Activated naive CD8-positive, alpha-beta T cell treated with anti-CD3 and anti-CD28 coated beads, Interleukin-2, amount 50 U/mL, for 24 hours (primary cell): ENCODE results near the gene CIPC.
A peak's percentile ranks its signal among the peaks of the same experiment; 100 is the strongest.

ENCODE experiments used
- ATAC-seq: fragments of 150-1000 bp; cut with Tn5 transposase; one replicate; pipeline ENCODE4 v1.10.0; 2021
- DNase-seq: peaks from one replicate; pipeline ENCODE4 v3.0.0; 2021
- H3K27ac Mint-ChIP-seq: one replicate; pipeline ENCODE4 v1.8.0; 2021; ENCODE audit warnings: mild to moderate bottlenecking, mixed read lengths
- H3K27me3 Mint-ChIP-seq: one replicate; pipeline ENCODE4 v1.8.0; 2021; ENCODE audit warnings: mixed read lengths
- H3K36me3 Mint-ChIP-seq: one replicate; pipeline ENCODE4 v1.8.0; 2021; ENCODE audit warnings: low read depth, mixed read lengths
- H3K4me1 Mint-ChIP-seq: one replicate; pipeline ENCODE4 v1.8.0; 2021; ENCODE audit warnings: mixed read lengths
- H3K4me3 Mint-ChIP-seq: one replicate; pipeline ENCODE4 v1.8.0; 2021; ENCODE audit warnings: mild to moderate bottlenecking, moderate library complexity, mixed read lengths
- H3K9me3 Mint-ChIP-seq: one replicate; pipeline ENCODE4 v1.8.0; 2021; ENCODE audit warnings: mixed read lengths

The CIPC gene

GRCh38 chr14:77103951-77104350 is 5.9 kb downstream of the CIPC start:
- Mint-ChIP-seq H3K27me3 (no peaks in the 10 kb centered on the region), H3K4me1 (peaks cover 13% of the 10 kb centered on the region), H3K4me3 (no peak overlapping the region), H3K9me3 (no peaks in the 10 kb centered on the region), H3K27ac (no peak overlapping the region), H3K36me3 (peaks cover 16% of the 10 kb centered on the region)
- ATAC-seq: no peak
- DNase-seq: no peak

GRCh38 chr14:77104393-77104792 is 6.3 kb downstream of the CIPC start:
- no peak overlapping the region for H3K27ac Mint-ChIP-seq
- no peak for DNase-seq
- peaks cover 9% of the 10 kb centered on the region for H3K4me1 Mint-ChIP-seq
- no peak overlapping the region for H3K4me3 Mint-ChIP-seq
- no peaks in the 10 kb centered on the region for H3K9me3 Mint-ChIP-seq
- no peaks in the 10 kb centered on the region for H3K27me3 Mint-ChIP-seq
- ATAC-seq: no peak
- peaks cover 16% of the 10 kb centered on the region for H3K36me3 Mint-ChIP-seq

- H3K4me3 Mint-ChIP-seq: no peak overlapping the region
- peaks cover 16% of the 10 kb centered on the region for H3K36me3 Mint-ChIP-seq
- H3K4me1 Mint-ChIP-seq: peaks cover 4% of the 10 kb centered on the region
- no peak for DNase-seq
- H3K27me3 Mint-ChIP-seq: no peaks in the 10 kb centered on the region
- H3K9me3 Mint-ChIP-seq: no peaks in the 10 kb centered on the region
- H3K27ac Mint-ChIP-seq: no peak overlapping the region
- no peak for ATAC-seq
These were observed 7.3 kb downstream of the CIPC start for GRCh38 chr14:77105145-77105939.

DNA sequence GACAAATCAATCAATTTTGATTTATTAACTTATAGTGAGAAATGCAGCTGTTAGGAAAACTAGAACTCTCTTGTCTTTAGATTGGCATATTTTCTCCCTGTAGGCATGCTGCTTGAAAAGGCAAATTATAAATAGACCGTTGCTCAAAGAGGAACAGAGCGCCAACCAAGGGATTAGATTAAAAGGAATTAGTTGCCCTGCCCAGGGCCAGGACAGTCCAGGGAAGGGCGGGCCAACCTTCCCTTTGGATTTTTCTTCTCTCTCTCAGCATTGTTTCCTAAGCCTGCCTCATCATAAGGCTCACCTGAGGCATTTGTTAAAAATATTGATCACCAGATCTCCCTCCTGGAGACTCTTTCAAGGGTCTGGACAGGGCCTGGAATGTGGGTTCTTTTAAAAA is 8.6 kb downstream of the CIPC start:
- Mint-ChIP-seq H3K4me3 (no peak overlapping the region), H3K9me3 (no peaks in the 10 kb centered on the region), H3K36me3 (peaks cover 18% of the 10 kb centered on the region), H3K4me1 (no peaks in the 10 kb centered on the region), H3K27me3 (no peaks in the 10 kb centered on the region), H3K27ac (no peak overlapping the region)
- DNase-seq: no peak
- ATAC-seq: no peak

- ATAC-seq (no peak), DNase-seq (no peak)
- peaks cover 21% of the 10 kb centered on the region for H3K36me3 Mint-ChIP-seq
- no peak overlapping the region for H3K27ac Mint-ChIP-seq
- H3K27me3 Mint-ChIP-seq: no peaks in the 10 kb centered on the region
- no peaks in the 10 kb centered on the region for H3K4me1 Mint-ChIP-seq
- no peaks in the 10 kb centered on the region for H3K9me3 Mint-ChIP-seq
- no peak overlapping the region for H3K4me3 Mint-ChIP-seq
These were observed 9.2 kb downstream of the CIPC start for GRCh38 chr14:77107228-77107627.

DNA sequence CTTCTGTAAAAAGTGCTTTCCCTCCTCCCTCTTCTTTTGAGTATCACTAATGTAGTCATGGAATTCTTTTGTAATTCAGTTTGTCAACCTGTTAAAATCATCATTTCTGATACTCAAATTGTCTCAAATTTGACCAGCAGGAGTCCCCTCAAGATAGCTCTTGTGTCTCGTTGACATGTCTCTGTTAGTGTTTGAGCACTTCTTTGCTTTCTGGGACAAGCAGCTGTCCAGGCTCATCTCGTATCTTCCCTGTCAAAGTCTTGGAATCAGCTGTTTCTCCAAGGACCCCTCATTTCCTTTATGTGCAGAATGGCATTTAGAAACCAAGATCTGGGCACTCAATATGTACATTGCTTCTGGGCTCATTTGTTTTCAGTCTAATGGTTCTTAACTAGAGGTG is 10.7 kb downstream of the CIPC start:
- ATAC-seq (no peak), DNase-seq (no peak)
- H3K27me3 Mint-ChIP-seq: no peaks in the 10 kb centered on the region
- no peak overlapping the region for H3K4me3 Mint-ChIP-seq
- no peaks in the 10 kb centered on the region for H3K4me1 Mint-ChIP-seq
- peaks cover 28% of the 10 kb centered on the region for H3K36me3 Mint-ChIP-seq
- no peaks in the 10 kb centered on the region for H3K9me3 Mint-ChIP-seq
- H3K27ac Mint-ChIP-seq: no peak overlapping the region

- Mint-ChIP-seq H3K4me3 (no peak overlapping the region), H3K9me3 (no peaks in the 10 kb centered on the region), H3K27ac (no peak overlapping the region), H3K36me3 (peaks cover 34% of the 10 kb centered on the region), H3K4me1 (no peaks in the 10 kb centered on the region), H3K27me3 (no peaks in the 10 kb centered on the region)
- DNase-seq: no peak
- no peak for ATAC-seq
These were observed 11.6 kb downstream of the CIPC start for GRCh38 chr14:77109656-77110055.

GRCh38 chr14:77110286-77110685 is 12.2 kb downstream of the CIPC start:
- no peak overlapping the region for H3K27ac Mint-ChIP-seq
- H3K4me3 Mint-ChIP-seq: no peak overlapping the region
- H3K27me3 Mint-ChIP-seq: no peaks in the 10 kb centered on the region
- H3K4me1 Mint-ChIP-seq: no peaks in the 10 kb centered on the region
- peaks cover 38% of the 10 kb centered on the region for H3K36me3 Mint-ChIP-seq
- ATAC-seq (no peak), DNase-seq (no peak)
- H3K9me3 Mint-ChIP-seq: no peaks in the 10 kb centered on the region

DNA sequence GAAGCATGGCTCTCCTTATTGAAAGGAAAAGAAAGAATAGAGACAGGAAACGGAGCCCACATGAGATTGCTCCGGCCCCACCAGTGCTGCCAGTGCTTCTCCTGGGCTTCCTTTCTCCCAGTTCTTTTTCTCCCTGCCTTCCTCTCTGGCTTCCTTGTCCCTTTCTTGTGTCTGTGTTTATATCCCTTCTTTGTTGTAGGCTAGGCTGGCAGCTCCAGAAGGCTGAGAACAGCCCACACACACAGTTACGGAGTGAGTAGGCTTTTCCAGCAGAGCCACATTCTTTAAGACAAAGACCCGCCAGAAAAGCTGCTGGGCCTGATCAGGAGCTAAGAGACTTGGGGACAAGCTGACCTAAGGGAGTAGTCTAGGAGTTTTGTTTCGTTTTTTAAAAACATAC is 13.0 kb downstream of the CIPC start:
- Mint-ChIP-seq H3K4me1 (no peaks in the 10 kb centered on the region), H3K27me3 (no peaks in the 10 kb centered on the region), H3K9me3 (no peaks in the 10 kb centered on the region), H3K4me3 (no peak overlapping the region), H3K36me3 (peaks cover 38% of the 10 kb centered on the region), H3K27ac (no peak overlapping the region)
- DNase-seq (no peak), ATAC-seq (no peak)

DNA sequence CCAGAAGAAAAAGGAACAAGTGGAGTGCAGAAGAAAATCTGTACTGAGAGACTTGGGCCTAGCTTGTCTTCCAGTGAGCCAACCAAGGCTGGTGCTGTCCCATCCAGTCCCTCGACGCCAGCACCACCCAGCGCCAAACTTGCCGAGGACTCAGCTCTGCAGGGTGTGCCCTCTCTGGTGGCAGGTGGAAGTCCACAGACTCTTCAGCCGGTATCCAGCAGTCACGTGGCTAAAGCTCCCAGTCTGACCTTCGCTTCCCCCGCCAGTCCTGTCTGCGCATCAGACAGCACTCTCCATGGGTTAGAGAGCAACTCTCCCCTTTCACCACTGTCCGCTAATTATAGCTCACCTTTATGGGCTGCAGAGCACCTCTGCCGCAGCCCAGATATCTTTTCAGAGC is 15.6 kb downstream of the CIPC start:
- Mint-ChIP-seq H3K27ac (no peak overlapping the region), H3K4me1 (no peaks in the 10 kb centered on the region), H3K9me3 (no peaks in the 10 kb centered on the region), H3K4me3 (no peak overlapping the region), H3K36me3 (peaks cover 26% of the 10 kb centered on the region), H3K27me3 (no peaks in the 10 kb centered on the region)
- no peak for ATAC-seq
- DNase-seq: no peak

- no peaks in the 10 kb centered on the region for H3K4me1 Mint-ChIP-seq
- peaks cover 22% of the 10 kb centered on the region for H3K36me3 Mint-ChIP-seq
- no peaks in the 10 kb centered on the region for H3K9me3 Mint-ChIP-seq
- ATAC-seq (no peak), DNase-seq (no peak)
- H3K27me3 Mint-ChIP-seq: no peaks in the 10 kb centered on the region
- H3K4me3 Mint-ChIP-seq: no peak overlapping the region
- H3K27ac Mint-ChIP-seq: no peak overlapping the region
These were observed 16.6 kb downstream of the CIPC start for GRCh38 chr14:77114609-77115008.

DNA sequence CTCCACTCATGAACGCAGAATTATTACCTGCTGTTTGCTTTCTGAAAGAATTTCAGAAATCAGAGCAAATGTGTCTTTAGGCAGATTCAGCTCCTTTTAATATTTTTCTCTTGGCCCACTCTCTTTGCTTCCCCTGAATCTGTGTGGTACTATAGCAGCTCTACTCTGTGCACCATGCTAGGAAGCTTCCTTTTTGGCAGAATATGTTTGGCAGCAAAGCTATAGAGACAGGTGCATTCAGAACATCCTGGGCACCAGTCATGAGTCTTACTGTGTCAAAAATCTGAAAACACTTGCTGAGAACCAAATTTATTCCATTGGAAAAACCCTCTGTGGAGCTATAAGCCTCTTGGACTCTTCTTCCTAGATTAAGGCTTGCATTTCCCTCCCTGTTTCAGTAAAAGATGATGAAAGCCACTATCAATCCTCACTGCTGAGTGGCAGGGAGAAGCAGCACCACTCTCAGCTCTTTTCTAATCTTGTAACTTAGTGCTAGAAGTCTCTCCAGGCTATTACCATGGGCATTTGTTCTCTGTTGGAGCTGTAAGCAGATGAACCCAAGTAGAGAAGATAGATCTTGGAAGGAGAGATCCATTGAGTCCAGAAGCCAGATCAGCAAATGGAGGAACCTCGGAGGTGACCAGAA is 18.2 kb downstream of the CIPC start:
- Mint-ChIP-seq H3K27ac (no peak overlapping the region), H3K4me3 (no peak overlapping the region)

DNA sequence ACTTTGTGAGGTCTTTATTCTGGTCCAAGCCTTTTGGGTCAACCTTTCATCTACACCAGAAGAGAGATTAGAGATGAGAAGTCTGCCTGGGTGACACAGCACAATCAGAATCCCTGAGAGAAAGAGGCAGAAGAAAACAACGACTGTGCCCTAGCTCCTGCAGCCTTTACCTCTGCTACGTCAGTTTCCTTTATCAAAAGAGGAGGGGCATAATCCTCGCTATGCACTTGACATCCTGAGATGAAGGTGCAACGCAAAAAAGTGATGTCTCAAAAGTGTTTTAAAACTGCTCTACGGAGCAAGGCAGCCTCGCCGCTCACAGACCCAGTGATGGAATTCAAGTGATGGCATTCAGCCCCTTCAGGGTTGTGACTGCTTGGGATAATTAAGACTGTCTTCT is 21.8 kb downstream of the CIPC start:
- Mint-ChIP-seq H3K27me3 (peaks cover 2% of the 10 kb centered on the region), H3K4me1 (peaks cover 20% of the 10 kb centered on the region), H3K9me3 (no peaks in the 10 kb centered on the region), H3K36me3 (peaks cover 3% of the 10 kb centered on the region), H3K4me3 (no peak overlapping the region), H3K27ac (no peak overlapping the region)
- ATAC-seq: no peak
- DNase-seq: no peak

More for the DNA sequence above, 18.2 kb downstream of the CIPC start:
- DNase-seq (no peak), ATAC-seq (no peak)
- Mint-ChIP-seq H3K36me3 (peaks cover 20% of the 10 kb centered on the region), H3K9me3 (no peaks in the 10 kb centered on the region), H3K4me1 (peaks cover 8% of the 10 kb centered on the region), H3K27me3 (no peaks in the 10 kb centered on the region)

DNA sequence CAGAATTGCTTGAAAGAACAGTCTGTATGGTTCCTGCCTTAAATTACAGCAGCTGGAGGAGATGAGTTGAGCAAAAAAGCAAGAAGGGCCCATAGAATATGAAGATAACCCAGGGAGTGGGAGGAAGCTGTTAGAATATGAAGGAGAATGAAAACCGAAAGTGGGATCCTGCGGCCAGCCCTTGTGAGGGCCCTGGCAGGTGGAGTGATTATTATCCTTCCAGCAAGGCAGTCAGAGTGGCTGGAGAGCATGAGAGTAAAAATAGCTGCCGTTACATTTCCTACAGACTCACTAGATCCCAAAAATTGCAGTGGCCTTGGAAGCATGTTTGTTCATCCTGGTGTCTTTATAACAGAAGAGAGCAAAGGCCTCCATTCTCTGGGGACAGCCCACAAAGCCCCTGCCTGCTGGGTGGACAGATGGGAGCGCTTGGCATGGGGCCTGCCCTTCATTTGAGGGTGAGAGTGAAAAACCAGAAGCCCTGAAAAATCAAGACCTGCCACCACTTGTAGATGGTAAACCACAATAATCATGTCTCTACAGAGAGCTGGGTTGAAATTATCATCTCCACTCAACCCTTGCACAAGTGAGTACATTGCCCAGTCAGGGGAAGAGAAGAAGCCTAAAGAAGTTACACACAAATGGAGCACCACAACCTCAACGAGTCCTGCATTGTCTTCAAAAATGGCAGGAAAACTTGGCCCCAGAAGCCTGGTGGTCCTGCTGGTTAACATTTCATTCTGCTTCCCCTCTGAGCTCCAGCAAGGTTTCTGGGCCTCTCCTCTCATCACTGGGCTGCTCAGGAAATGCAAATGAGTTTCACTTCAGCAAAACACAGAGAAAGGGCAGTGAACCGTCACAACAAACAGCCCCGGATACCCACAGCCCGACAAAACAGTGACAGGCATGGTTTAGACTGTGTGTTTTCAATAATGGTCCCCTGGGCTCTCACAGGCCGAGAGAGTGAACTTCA is 23.0 kb downstream of the CIPC start:
- ATAC-seq (peak; percentile 49), DNase-seq (no peak)
- Mint-ChIP-seq H3K4me1 (peaks cover 22% of the 10 kb centered on the region), H3K36me3 (no peaks in the 10 kb centered on the region), H3K27ac (peak overlapping the region; percentile 75), H3K4me3 (no peak overlapping the region), H3K27me3 (peaks cover 11% of the 10 kb centered on the region), H3K9me3 (no peaks in the 10 kb centered on the region)
